ENCODE measurements around the gene ITGAX. TPM values are rescaled to one million over a fixed set of nuclear protein-coding genes. Genes with fewer than 3 reads are reported as not detected.

The ITGAX gene
- total and polyA plus RNA-seq, 2 experiments from 2014 or later = not detected

- H3K27me3 ChIP-seq (ENCODE audit: insufficient read depth) = peaks cover 12% of the 10 kb centered on the region
- Mint-ChIP-seq H3K9me3 (peaks cover 24% of the 10 kb centered on the region), H3K27ac (no peak overlapping the region), H3K27me3 (ENCODE audit: insufficient read depth, low read depth, poor library complexity) (peaks cover 19% of the 10 kb centered on the region), H3K4me1 (peaks cover 14% of the 10 kb centered on the region; the same call in 2 of the 3 replicates), H3K4me3 (no peak overlapping the region), H3K36me3 (ENCODE audit: low read depth) (peaks cover 15% of the 10 kb centered on the region)
- H3K36me3 ChIP-seq (ENCODE audit: insufficient read depth) = no peaks in the 10 kb centered on the region; the same call in 1 of the 2 replicates
- no peak overlapping the region for H2AFZ ChIP-seq
- no peaks in the 10 kb centered on the region for H3F3A ChIP-seq (replicated peaks; ENCODE audit: low read depth)
- H4K20me1 ChIP-seq (replicated peaks; ENCODE audit: insufficient read depth) = no peaks in the 10 kb centered on the region
- TF ChIP-seq EZH2phosphoT487 (IDR thresholded peaks at IDR 0.05; ENCODE audit: unreplicated experiment) (no peak), ZNF114 (CRISPR knock-in tag; IDR thresholded peaks at IDR 0.05) (no peak), JUNB (IDR thresholded peaks at IDR 0.05; ENCODE audit: unreplicated experiment) (no peak), ZNF462 (CRISPR knock-in tag; IDR thresholded peaks at IDR 0.05) (no peak), REST (IDR thresholded peaks at IDR 0.05; ENCODE audit: unreplicated experiment) (no peak), ZNF331 (CRISPR knock-in tag; IDR thresholded peaks at IDR 0.05; ENCODE audit: low read depth) (no peak), ETS1 (IDR thresholded peaks at IDR 0.05) (no peak), CTCF (conservative IDR thresholded peaks at IDR 0.05; ENCODE audit: low read depth in 2 of 2) (no peak)
- no peak overlapping the region for H3K4me3 ChIP-seq
- H3K27ac ChIP-seq (ENCODE audit: low read depth) = no peak overlapping the region
- no peak for DNase-seq (ENCODE audit: low spot score)
- H3K79me2 ChIP-seq (replicated peaks; ENCODE audit: insufficient read depth) = no peaks in the 10 kb centered on the region
- no peak for ATAC-seq
- no peak overlapping the region for H3K4me2 ChIP-seq
- no peaks in the 10 kb centered on the region for H3K9me2 ChIP-seq (ENCODE audit: insufficient read depth)
- peaks cover 4% of the 10 kb centered on the region for H3K4me1 ChIP-seq (ENCODE audit: insufficient read depth)
Measured at GRCh38 chr16:31325171-31325570, 29.8 kb upstream of the ITGAX start.

Measured in GM23338 (cell line).